ENCODE results near the gene RAB5IF.

DNA sequence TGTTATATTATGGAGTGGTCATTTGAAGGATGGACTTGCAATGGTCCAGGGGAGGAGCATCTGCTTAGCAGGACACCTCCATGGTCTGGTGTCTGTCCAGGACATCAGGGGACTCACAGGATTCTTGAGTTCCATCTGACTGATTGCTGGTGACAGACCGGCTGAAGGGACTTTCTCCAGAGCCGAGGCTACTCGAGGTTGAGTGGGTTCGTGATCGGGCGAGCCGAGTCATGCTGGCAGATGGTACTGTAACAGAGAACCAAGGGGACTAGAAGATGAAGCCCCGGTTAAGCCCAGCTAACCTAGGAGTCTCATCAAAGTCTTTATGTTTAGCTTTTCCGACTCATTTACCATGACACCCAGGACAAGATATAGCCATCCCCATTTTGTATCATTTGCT lies 47.9 kb downstream of the RAB5IF start:
- no peak for TF ChIP-seq CTCF (IDR thresholded peaks at IDR 0.05)
- no peak for TF ChIP-seq POLR2A (IDR thresholded peaks at IDR 0.05; ENCODE audit: low read depth)
- no peak for TF ChIP-seq POLR2AphosphoS5 (IDR thresholded peaks at IDR 0.05)
- no peak for TF ChIP-seq EP300 (IDR thresholded peaks at IDR 0.05)

Data from esophagus muscularis mucosa (tissue), 4 donors.